Astrocyte (in vitro differentiated cells and primary cell): ENCODE measurements around the gene PSME3IP1. TPM values are rescaled to one million over a fixed set of nuclear protein-coding genes. Genes with fewer than 3 reads are reported as not detected.

Source experiments
- DNase-seq: peaks from one replicate; pipeline ENCODE4 v3.0.0-alpha.2; 2010; ENCODE audit warnings: low read depth
- FAIRE-seq: peaks from 2 replicates; lab custom pipeline; 2011; peaks lifted over from hg19 to GRCh38; lab: Jason Lieb, UNC
- H2AFZ ChIP-seq: 2 replicates; pipeline ENCODE4 v1.6.0; 2012; ENCODE audit warnings: low read depth, low read length, inconsistent platforms
- H3K27ac ChIP-seq: 2 replicates; pipeline ENCODE4 v1.5.1; 2011; ENCODE audit warnings: low read depth, low read length, inconsistent platforms
- H3K27me3 ChIP-seq: 2 replicates; pipeline ENCODE4 v1.6.0; 2011; ENCODE audit warnings: low read length, inconsistent platforms; ENCODE audit not compliant: insufficient read depth
- H3K36me3 ChIP-seq: 2 replicates; pipeline ENCODE4 v1.5.1; 2011; ENCODE audit warnings: low read length, inconsistent platforms; ENCODE audit not compliant: insufficient read depth
- H3K4me1 ChIP-seq: 2 replicates; pipeline ENCODE4 v1.5.1; 2011; ENCODE audit warnings: low read length, inconsistent platforms; ENCODE audit not compliant: insufficient read depth
- H3K4me2 ChIP-seq: 2 replicates; pipeline ENCODE4 v1.6.0; 2012; ENCODE audit warnings: low read length, inconsistent platforms
- H3K4me3 ChIP-seq: 2 replicates; pipeline ENCODE4 v1.5.1; 2011; ENCODE audit warnings: low read depth, mild to moderate bottlenecking, low read length, inconsistent platforms; ENCODE audit not compliant: insufficient read depth
- H3K79me2 ChIP-seq: 2 replicates; pipeline ENCODE4 v1.6.0; 2012; ENCODE audit warnings: mild to moderate bottlenecking, low read length, inconsistent platforms; ENCODE audit not compliant: insufficient read depth
- H3K9ac ChIP-seq: 2 replicates; pipeline ENCODE4 v1.6.0; 2012; ENCODE audit warnings: mild to moderate bottlenecking, low read length, inconsistent platforms
- H3K9me3 ChIP-seq: 2 replicates; pipeline ENCODE4 v1.5.1; 2012; ENCODE audit warnings: low read depth, mild to moderate bottlenecking, low read length, inconsistent platforms; ENCODE audit not compliant: insufficient read depth
- H4K20me1 ChIP-seq: 2 replicates; pipeline ENCODE4 v1.6.0; 2012; ENCODE audit warnings: low read length, inconsistent platforms; ENCODE audit not compliant: insufficient read depth
- H3K27ac Mint-ChIP-seq: one replicate; pipeline ENCODE4 v1.8.0; 2021; ENCODE audit warnings: mild to moderate bottlenecking, mixed read lengths; ENCODE audit not compliant: unreplicated experiment
- H3K27me3 Mint-ChIP-seq: one replicate; pipeline ENCODE4 v1.8.0; 2021; ENCODE audit warnings: low read depth, mixed read lengths; ENCODE audit not compliant: unreplicated experiment
- H3K36me3 Mint-ChIP-seq: one replicate; pipeline ENCODE4 v1.8.0; 2021; ENCODE audit warnings: low read depth, mixed read lengths; ENCODE audit not compliant: unreplicated experiment
- H3K4me1 Mint-ChIP-seq: one replicate; pipeline ENCODE4 v1.8.0; 2021; ENCODE audit warnings: low read depth, mixed read lengths; ENCODE audit not compliant: unreplicated experiment
- H3K4me3 Mint-ChIP-seq: one replicate; pipeline ENCODE4 v1.8.0; 2021; ENCODE audit warnings: mild to moderate bottlenecking, moderate library complexity, mixed read lengths; ENCODE audit not compliant: unreplicated experiment
- H3K9me3 Mint-ChIP-seq: one replicate; pipeline ENCODE4 v1.8.0; 2021; ENCODE audit warnings: mild to moderate bottlenecking, mixed read lengths; ENCODE audit not compliant: unreplicated experiment
- CTCF ChIP-seq: IDR thresholded peaks from 2 replicates; pipeline ENCODE4 v1.5.1; 2011; ENCODE audit warnings: low read depth, mild to moderate bottlenecking, inconsistent platforms, low read length, moderate library complexity; ENCODE audit not compliant: insufficient read depth
- EZH2 ChIP-seq: IDR thresholded peaks from 2 replicates; pipeline ENCODE4 v1.6.1; 2012; ENCODE audit warnings: mild to moderate bottlenecking, low read length, inconsistent platforms; ENCODE audit not compliant: insufficient read depth
- total RNA-seq: library from RNA; stranded (reverse); gene quantifications from 2 replicates; pipeline ENCODE4 v1.2.1, GENCODE V29; 2021

The PSME3IP1 gene
- total RNA-seq, 1 donor from 2014 or later = 78.8 TPM

- no peaks in the 10 kb centered on the region for H3K9me3 ChIP-seq
- peaks cover 90% of the 10 kb centered on the region for H3K79me2 ChIP-seq
- FAIRE-seq (no peak), DNase-seq (no peak)
- H3K9ac ChIP-seq = no peak overlapping the region
- Mint-ChIP-seq H3K4me3 (peak overlapping the region; percentile 100), H3K27ac (no peak overlapping the region), H3K36me3 (no peaks in the 10 kb centered on the region), H3K27me3 (no peaks in the 10 kb centered on the region), H3K9me3 (no peaks in the 10 kb centered on the region), H3K4me1 (peaks cover 13% of the 10 kb centered on the region)
- TF ChIP-seq EZH2 (no peak), CTCF (no peak)
- H3K27me3 ChIP-seq = no peaks in the 10 kb centered on the region
- H3K27ac ChIP-seq = no peak overlapping the region
- peaks cover 13% of the 10 kb centered on the region for H3K4me1 ChIP-seq
- H2AFZ ChIP-seq = no peak overlapping the region
- H3K4me2 ChIP-seq = peak overlapping the region; percentile 95
- H4K20me1 ChIP-seq = peaks cover 31% of the 10 kb centered on the region
- no peaks in the 10 kb centered on the region for H3K36me3 ChIP-seq
- no peak overlapping the region for H3K4me3 ChIP-seq
Observed at GRCh38 chr16:57184113-57184512, 1.7 kb downstream of the PSME3IP1 start.

GRCh38 chr16:57179215-57179828 lies 6.5 kb downstream of the PSME3IP1 start:
- Mint-ChIP-seq H3K36me3 (no peaks in the 10 kb centered on the region), H3K27ac (no peak overlapping the region), H3K27me3 (no peaks in the 10 kb centered on the region), H3K4me3 (no peak overlapping the region), H3K9me3 (no peaks in the 10 kb centered on the region), H3K4me1 (peaks cover 21% of the 10 kb centered on the region)
- Histone ChIP-seq H3K4me3 (no peak overlapping the region), H3K36me3 (no peaks in the 10 kb centered on the region), H2AFZ (no peak overlapping the region), H3K79me2 (peaks cover 76% of the 10 kb centered on the region), H4K20me1 (peaks cover 20% of the 10 kb centered on the region), H3K9me3 (no peaks in the 10 kb centered on the region), H3K4me2 (no peak overlapping the region), H3K27ac (no peak overlapping the region), H3K9ac (no peak overlapping the region), H3K4me1 (peaks cover 3% of the 10 kb centered on the region), H3K27me3 (no peaks in the 10 kb centered on the region)
- no peak for TF ChIP-seq EZH2
- no peak for TF ChIP-seq CTCF
- DNase-seq (no peak), FAIRE-seq (no peak)

- Mint-ChIP-seq H3K36me3 (peaks cover under 1% of the 10 kb centered on the region), H3K4me3 (no peak overlapping the region), H3K9me3 (no peaks in the 10 kb centered on the region), H3K4me1 (peaks cover 17% of the 10 kb centered on the region), H3K27me3 (no peaks in the 10 kb centered on the region), H3K27ac (no peak overlapping the region)
- no peaks in the 10 kb centered on the region for H3K9me3 ChIP-seq
- peaks cover 20% of the 10 kb centered on the region for H4K20me1 ChIP-seq
- FAIRE-seq (no peak), DNase-seq (no peak)
- H3K27me3 ChIP-seq = no peaks in the 10 kb centered on the region
- TF ChIP-seq CTCF (no peak), EZH2 (no peak)
- H2AFZ ChIP-seq = no peak overlapping the region
- H3K79me2 ChIP-seq = peaks cover 71% of the 10 kb centered on the region
- H3K4me1 ChIP-seq = peaks cover 3% of the 10 kb centered on the region
- no peak overlapping the region for H3K4me2 ChIP-seq
- no peak overlapping the region for H3K4me3 ChIP-seq
- H3K36me3 ChIP-seq = no peaks in the 10 kb centered on the region
- no peak overlapping the region for H3K27ac ChIP-seq
- no peak overlapping the region for H3K9ac ChIP-seq
Observed at GRCh38 chr16:57178793-57179212, 7.0 kb downstream of the PSME3IP1 start.
